H1 (cell line): ENCODE data around the gene TXNRD2. TPM values are rescaled to one million over a fixed set of nuclear protein-coding genes. Genes with fewer than 3 reads are reported as not detected.

Experiments
- ASH2L ChIP-seq: fragments of 200-600, 300-600 bp; sonication (generic); IDR thresholded peaks from one replicate; pipeline ENCODE4 v1.7.1; 2017; ENCODE audit warnings: low read length
- BACH1 ChIP-seq: IDR thresholded peaks from 2 replicates; pipeline ENCODE4 v1.6.1; 2012; ENCODE audit warnings: low read length, improper control_type of control experiment
- BCL11A ChIP-seq, 2 experiments: IDR thresholded peaks; one replicate each; pipeline ENCODE4 v1.6.1; 2011; ENCODE audit warnings: low read depth in 2 of 2, low read length in 2 of 2, mild to moderate bottlenecking in 2 of 2
- CBX5 ChIP-seq: fragments of 300-800, 300-1000 bp; sonication (generic); IDR thresholded peaks from 2 replicates; pipeline ENCODE4 v1.7.1; 2016; ENCODE audit warnings: antibody characterized with exemption, low read length, low read depth
- CREB1 ChIP-seq: IDR thresholded peaks from 2 replicates; pipeline ENCODE4 v1.6.1; 2012; ENCODE audit warnings: inconsistent platforms
- CTBP2 ChIP-seq: IDR thresholded peaks from 2 replicates; pipeline ENCODE4 v1.7.0; 2011; ENCODE audit warnings: borderline replicate concordance, mild to moderate bottlenecking, moderate library complexity, mixed read lengths, low read length; ENCODE audit not compliant: insufficient read depth, insufficient read length
- EGR1 ChIP-seq: IDR thresholded peaks from 2 replicates; pipeline ENCODE4 v1.6.1; 2011; ENCODE audit warnings: low read depth, low read length, borderline replicate concordance
- EZH2 ChIP-seq: fragments of 200-600 bp; sonication (generic); IDR thresholded peaks from 2 replicates; pipeline ENCODE4 v1.7.1; 2012; ENCODE audit warnings: low read depth, mild to moderate bottlenecking, moderate library complexity, low read length, inconsistent platforms; ENCODE audit not compliant: severe bottlenecking
- HDAC2 ChIP-seq, 2 experiments: fragments of 300-600 bp in 1 of 2; sonication (generic) in 1 of 2; IDR thresholded peaks; 2 replicates each; pipeline ENCODE4 v1.6.1; 2011 to 2012; ENCODE audit warnings: low read depth in 2 of 2, low read length in 2 of 2, mild to moderate bottlenecking in 2 of 2, moderate library complexity in 2 of 2, borderline replicate concordance in 1 of 2, inconsistent platforms in 1 of 2
- RBBP5 ChIP-seq: IDR thresholded peaks from 2 replicates; pipeline ENCODE4 v1.7.1; 2012; ENCODE audit warnings: low read depth, mild to moderate bottlenecking, inconsistent platforms, low read length, moderate library complexity, borderline replicate concordance
- RFX5 ChIP-seq: IDR thresholded peaks from 2 replicates; pipeline ENCODE4 v1.6.1; 2011; ENCODE audit warnings: low read depth, low read length, improper control_type of control experiment, borderline replicate concordance
- TAF1 ChIP-seq: IDR thresholded peaks from 2 replicates; pipeline ENCODE4 v1.6.1; 2011; ENCODE audit warnings: mild to moderate bottlenecking, low read depth, low read length
- TEAD4 ChIP-seq: IDR thresholded peaks from 2 replicates; pipeline ENCODE4 v1.6.1; 2012; ENCODE audit warnings: low read depth, low read length, inconsistent platforms, mixed read lengths
- YY1 ChIP-seq: IDR thresholded peaks from 2 replicates; pipeline ENCODE4 v1.6.1; 2011; ENCODE audit warnings: low read depth, mild to moderate bottlenecking, low read length
- ZNF274 ChIP-seq: IDR thresholded peaks from 2 replicates; pipeline ENCODE4 v1.7.0; 2012; ENCODE audit warnings: low read length, borderline replicate concordance; ENCODE audit errors: extremely low read depth
- polyA plus RNA-seq, 7 experiments: library from polyadenylated mRNA; depleted of rRNA in 3 of 7; stranded (reverse) in 5 of 7; unstranded in 2 of 7; fragments of >200 nt in 5 of 7; fragments of 200-250 nt in 2 of 7; gene quantifications; 1 replicate in 5 of 7; 2 replicates in 1 of 7; 4 replicates in 1 of 7; pipeline versions ENCODE4 v1.2.1 to v1.2.3, GENCODE V29; 2011 to 2013; ENCODE audit warnings: missing spikeins in 2 of 7, mixed read lengths in 2 of 7
- total RNA-seq: library from RNA; stranded (reverse); fragmentation: NEBNext Ultra II Directional; extraction: Animal tissue kit (Norgen Biotek cat#: 25700); gene quantifications from 2 replicates; pipeline ENCODE4 v1.2.1, GENCODE V29; 2021
- TF ChIP-seq, protein P1 (sequence below), 3 experiments: IDR thresholded peaks; 1 replicate in 2 of 3; 2 replicates in 1 of 3; pipeline versions ENCODE4 v1.5.1 to v1.6.1; 2011; ENCODE audit warnings: low read length in 3 of 3, mild to moderate bottlenecking in 3 of 3, inconsistent platforms in 2 of 3, low read depth in 1 of 3, moderate library complexity in 1 of 3; ENCODE audit not compliant: insufficient read depth in 1 of 3; ENCODE audit errors: control extremely low read depth in 1 of 3
- TF ChIP-seq, protein P2 (sequence below): IDR thresholded peaks from 2 replicates; pipeline ENCODE4 v1.6.1; 2011; ENCODE audit warnings: low read length, improper control_type of control experiment
- TF ChIP-seq, protein P3 (sequence below): IDR thresholded peaks from 2 replicates; pipeline ENCODE4 v1.6.1; 2012; ENCODE audit warnings: low read length, inconsistent platforms

Gene TXNRD2
- total and polyA plus RNA-seq, 2 of the 8 experiments (the other 6 are each of a cell fraction or from before 2014, with no cell fraction given): 14.8 to 21.9 TPM

DNA sequence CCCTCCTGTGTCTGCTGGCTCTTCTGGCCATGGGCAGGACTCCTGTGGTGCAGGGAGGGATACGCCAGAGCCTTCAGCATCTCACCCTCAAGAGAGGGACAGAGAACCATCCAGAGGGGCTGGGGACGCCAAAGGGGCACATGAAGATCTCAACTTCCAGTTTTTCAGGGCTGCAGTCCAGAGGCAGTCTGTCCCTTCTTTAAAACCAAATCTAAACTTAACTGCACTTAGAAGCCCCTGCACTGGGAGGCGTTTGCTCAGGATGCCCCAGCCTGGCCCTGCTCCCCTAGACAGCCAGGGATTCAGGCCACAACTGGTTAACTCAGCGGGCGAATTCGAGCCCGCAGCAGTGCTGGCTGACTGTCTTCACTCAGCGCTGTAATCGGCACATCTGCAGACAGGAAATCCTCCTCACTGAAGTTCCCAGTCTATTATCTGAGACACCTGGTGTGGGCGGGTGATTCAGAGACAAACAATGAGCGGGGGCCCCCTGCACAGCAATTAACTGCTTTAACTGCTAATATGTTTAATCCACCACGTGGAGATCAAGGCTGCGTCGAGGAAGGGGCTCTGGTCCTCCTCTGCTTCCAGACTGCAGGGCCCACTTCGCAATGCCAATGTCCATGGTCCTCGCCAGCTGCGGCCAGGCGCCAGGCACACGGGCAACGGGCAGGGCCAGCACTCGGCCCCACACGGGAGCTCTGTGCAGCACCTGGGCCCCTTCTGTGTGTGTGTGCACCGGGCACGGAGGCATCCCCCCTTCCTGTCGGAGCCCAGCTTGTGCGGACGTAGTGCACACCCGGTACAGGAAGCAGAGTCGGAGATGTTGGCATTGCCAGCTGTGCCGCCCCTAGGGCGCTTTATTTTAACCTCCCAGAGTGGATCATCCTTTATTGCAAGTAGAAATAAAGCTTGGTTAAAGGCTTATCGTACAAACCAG lies 50.0 kb downstream of the TXNRD2 start (continued):
- TF ChIP-seq ZNF274: no peak
- TF ChIP-seq YY1: no peak
- no peak for TF ChIP-seq EZH2
- no peak for TF ChIP-seq BACH1
- no peak for TF ChIP-seq CBX5
- TF ChIP-seq RBBP5: no peak
- TF ChIP-seq TAF1: 0 out of 2 replicates have a peak, but pooled peaks have one; percentile 24
- no peak; a peak in 1 of 4 replicates for TF ChIP-seq HDAC2 (IDR thresholded peaks at IDR 0.05; ENCODE audit: borderline replicate concordance in 1 of 2, low read depth in 2 of 2, low read length in 2 of 2)
- TF ChIP-seq BCL11A (IDR thresholded peaks at IDR 0.05; ENCODE audit: low read depth in 2 of 2, low read length in 2 of 2): no peak
- TF ChIP-seq TEAD4: no peak
- no peak for TF ChIP-seq CREB1
- TF ChIP-seq, protein P1, sequence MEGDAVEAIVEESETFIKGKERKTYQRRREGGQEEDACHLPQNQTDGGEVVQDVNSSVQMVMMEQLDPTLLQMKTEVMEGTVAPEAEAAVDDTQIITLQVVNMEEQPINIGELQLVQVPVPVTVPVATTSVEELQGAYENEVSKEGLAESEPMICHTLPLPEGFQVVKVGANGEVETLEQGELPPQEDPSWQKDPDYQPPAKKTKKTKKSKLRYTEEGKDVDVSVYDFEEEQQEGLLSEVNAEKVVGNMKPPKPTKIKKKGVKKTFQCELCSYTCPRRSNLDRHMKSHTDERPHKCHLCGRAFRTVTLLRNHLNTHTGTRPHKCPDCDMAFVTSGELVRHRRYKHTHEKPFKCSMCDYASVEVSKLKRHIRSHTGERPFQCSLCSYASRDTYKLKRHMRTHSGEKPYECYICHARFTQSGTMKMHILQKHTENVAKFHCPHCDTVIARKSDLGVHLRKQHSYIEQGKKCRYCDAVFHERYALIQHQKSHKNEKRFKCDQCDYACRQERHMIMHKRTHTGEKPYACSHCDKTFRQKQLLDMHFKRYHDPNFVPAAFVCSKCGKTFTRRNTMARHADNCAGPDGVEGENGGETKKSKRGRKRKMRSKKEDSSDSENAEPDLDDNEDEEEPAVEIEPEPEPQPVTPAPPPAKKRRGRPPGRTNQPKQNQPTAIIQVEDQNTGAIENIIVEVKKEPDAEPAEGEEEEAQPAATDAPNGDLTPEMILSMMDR (IDR thresholded peaks at IDR 0.05; ENCODE audit: control extremely low read depth in 1 of 3, insufficient read depth in 1 of 3, low read depth in 1 of 3, low read length in 3 of 3): peak in 1 of 3 experiments; percentile 5; a peak in 2 of 4 replicates
- TF ChIP-seq, protein P2, sequence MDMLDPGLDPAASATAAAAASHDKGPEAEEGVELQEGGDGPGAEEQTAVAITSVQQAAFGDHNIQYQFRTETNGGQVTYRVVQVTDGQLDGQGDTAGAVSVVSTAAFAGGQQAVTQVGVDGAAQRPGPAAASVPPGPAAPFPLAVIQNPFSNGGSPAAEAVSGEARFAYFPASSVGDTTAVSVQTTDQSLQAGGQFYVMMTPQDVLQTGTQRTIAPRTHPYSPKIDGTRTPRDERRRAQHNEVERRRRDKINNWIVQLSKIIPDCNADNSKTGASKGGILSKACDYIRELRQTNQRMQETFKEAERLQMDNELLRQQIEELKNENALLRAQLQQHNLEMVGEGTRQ: no peak
- TF ChIP-seq, protein P3, sequence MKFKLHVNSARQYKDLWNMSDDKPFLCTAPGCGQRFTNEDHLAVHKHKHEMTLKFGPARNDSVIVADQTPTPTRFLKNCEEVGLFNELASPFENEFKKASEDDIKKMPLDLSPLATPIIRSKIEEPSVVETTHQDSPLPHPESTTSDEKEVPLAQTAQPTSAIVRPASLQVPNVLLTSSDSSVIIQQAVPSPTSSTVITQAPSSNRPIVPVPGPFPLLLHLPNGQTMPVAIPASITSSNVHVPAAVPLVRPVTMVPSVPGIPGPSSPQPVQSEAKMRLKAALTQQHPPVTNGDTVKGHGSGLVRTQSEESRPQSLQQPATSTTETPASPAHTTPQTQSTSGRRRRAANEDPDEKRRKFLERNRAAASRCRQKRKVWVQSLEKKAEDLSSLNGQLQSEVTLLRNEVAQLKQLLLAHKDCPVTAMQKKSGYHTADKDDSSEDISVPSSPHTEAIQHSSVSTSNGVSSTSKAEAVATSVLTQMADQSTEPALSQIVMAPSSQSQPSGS: no peak
- no peak for TF ChIP-seq RFX5
- peak; percentile 71; the same call in 1 of the 2 replicates for TF ChIP-seq EGR1
- TF ChIP-seq ASH2L: no peak
- no peak for TF ChIP-seq CTBP2
